PC-3 (cell line): ENCODE measurements around the gene AKAP13. TPM values are rescaled to one million over a fixed set of nuclear protein-coding genes. Genes with fewer than 3 reads are reported as not detected.

Experiments
- ATAC-seq: fragments of 200-7000 bp; cut with Tn5 transposase; 2 replicates; pipeline ENCODE4 v1.9.1; 2020; ENCODE audit warnings: mild to moderate bottlenecking, moderate library complexity
- BruUV-seq: library from RNA; stranded (reverse); fragments of 400-500 nt; replicated peaks from 2 replicates; lab custom pipeline; 2021; lab: Mats Ljungman, UMichigan
- CTCF ChIA-PET: fragments of 300-600 bp; sonication (Branson Sonifier 250); formaldehyde crosslinking; loops from one replicate; lab custom pipeline; 2022; ENCODE audit warnings: antibody characterized with exemption; lab: Charles Lee
- POLR2A ChIA-PET: fragments of 300-600 bp; sonication (Branson Sonifier 250); formaldehyde crosslinking; loops from one replicate; lab custom pipeline; 2022; ENCODE audit warnings: antibody characterized with exemption; ENCODE audit not compliant: unreplicated experiment; lab: Charles Lee
- DNase-seq: peaks from one replicate; pipeline ENCODE4 v3.0.0-alpha.2; 2015
- H2AFZ ChIP-seq: fragments of 300-600 bp; sonication (generic); 2 replicates; pipeline ENCODE4 v1.6.0; 2016; ENCODE audit warnings: antibody characterized with exemption, low read length
- H3F3A ChIP-seq: fragments of 300-600 bp; sonication (generic); one replicate; pipeline ENCODE4 v1.6.0; 2017; ENCODE audit warnings: antibody characterized with exemption, low read length, control low read depth, mild to moderate bottlenecking; ENCODE audit not compliant: unreplicated experiment
- H3K27ac ChIP-seq: fragments of 300-600 bp; sonication (generic); 2 replicates; pipeline ENCODE4 v1.5.1; 2016; ENCODE audit warnings: mild to moderate bottlenecking, low read length
- H3K27me3 ChIP-seq: fragments of 300-600 bp; sonication (generic); 2 replicates; pipeline ENCODE4 v1.6.1; 2016; ENCODE audit warnings: low read length, mixed read lengths
- H3K36me3 ChIP-seq: fragments of 300-600 bp; sonication (generic); 2 replicates; pipeline ENCODE4 v1.6.1; 2016; ENCODE audit warnings: low read depth, mixed run types, low read length, mixed read lengths
- H3K4me1 ChIP-seq: fragments of 300-600 bp; sonication (generic); 2 replicates; pipeline ENCODE4 v1.5.1; 2016; ENCODE audit warnings: low read length; ENCODE audit not compliant: insufficient read depth
- H3K4me2 ChIP-seq: fragments of 300-600 bp; sonication (generic); 2 replicates; pipeline ENCODE4 v1.6.0; 2016; ENCODE audit warnings: low read length
- H3K4me3 ChIP-seq: fragments of 300-600 bp; sonication (generic); 2 replicates; pipeline ENCODE4 v1.5.1; 2016; ENCODE audit warnings: mild to moderate bottlenecking, low read length, mixed read lengths
- H3K79me2 ChIP-seq: fragments of 300-600 bp; sonication (generic); 2 replicates; pipeline ENCODE4 v1.6.1; 2017; ENCODE audit warnings: low read length, mixed read lengths
- H3K9ac ChIP-seq: fragments of 300-600 bp; sonication (generic); 2 replicates; pipeline ENCODE4 v1.6.0; 2016; ENCODE audit warnings: mild to moderate bottlenecking, low read length
- H3K9me2 ChIP-seq: fragments of 300-600 bp; sonication (generic); replicated peaks from 2 replicates; pipeline ENCODE4 v1.6.1; 2016; ENCODE audit warnings: mixed run types, low read length, mixed read lengths
- H3K9me3 ChIP-seq: fragments of 300-600 bp; sonication (generic); 2 replicates; pipeline ENCODE4 v1.6.1; 2016; ENCODE audit warnings: low read length, mixed read lengths
- H4K20me1 ChIP-seq: fragments of 300-600 bp; sonication (generic); 2 replicates; pipeline ENCODE4 v1.6.1; 2016; ENCODE audit warnings: low read length, mixed read lengths
- CTCF ChIP-seq: fragments of 300-600 bp; sonication (generic); conservative IDR thresholded peaks from 2 replicates; pipeline ENCODE4 v1.5.1; 2017; ENCODE audit warnings: antibody characterized with exemption, low read depth, mild to moderate bottlenecking, low read length
- EZH2 ChIP-seq: fragments of 300-600 bp; sonication (generic); IDR thresholded peaks from one replicate; pipeline ENCODE4 v1.6.1; 2017; ENCODE audit warnings: antibody characterized with exemption, mild to moderate bottlenecking, low read length; ENCODE audit not compliant: unreplicated experiment
- EZH2phosphoT487 ChIP-seq: fragments of 300-600 bp; sonication (generic); IDR thresholded peaks from 2 replicates; pipeline ENCODE4 v1.6.1; 2018; ENCODE audit warnings: mild to moderate bottlenecking, antibody characterized with exemption, low read length, borderline replicate concordance
- intact Hi-C: fragments of 100-400 bp; cut with micrococcal nuclease; formaldehyde crosslinking; loops from 2 replicates; pipeline ENCODE4 v1.9.0; 2023
- total RNA-seq: library from RNA; depleted of rRNA; stranded (reverse); fragments of >200 nt; gene quantifications from 2 replicates; pipeline ENCODE4 v1.2.3, GENCODE V29; 2014

The AKAP13 gene
- total RNA-seq, 1 experiment from 2014 or later, result 36.8 TPM

DNA sequence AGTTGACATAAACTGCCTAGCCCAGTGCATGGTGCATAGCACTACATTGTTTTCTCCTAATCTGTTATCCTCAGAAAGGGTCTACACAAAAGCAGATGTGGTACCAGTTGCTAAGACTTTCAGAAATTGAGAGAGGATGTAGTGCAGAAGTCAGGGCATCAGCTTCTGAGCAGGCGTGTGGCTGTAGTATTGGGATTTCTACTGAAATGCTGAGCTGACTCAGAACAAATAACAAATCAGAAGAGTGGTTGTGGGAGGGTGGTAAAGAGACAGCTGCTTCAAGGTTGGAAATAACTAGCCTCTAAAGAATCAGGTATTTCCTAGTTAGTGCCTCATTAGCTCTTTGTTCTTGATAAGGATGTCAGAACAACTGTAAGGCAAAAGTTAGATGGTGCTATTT lies 161.3 kb downstream of the AKAP13 start:
- H3K4me3 ChIP-seq, result no peak overlapping the region
- H3K9ac ChIP-seq, result no peak overlapping the region
- intact Hi-C loops, result loop anchor here (5.0 kb wide), 1 partner anchor 51 kb away; no protein-coding TSS in a partner anchor
- peaks cover 16% of the 10 kb centered on the region; the same call in 1 of the 2 replicates for H4K20me1 ChIP-seq
- 0 out of 2 replicates have a peak, but pooled peaks cover 6% of the 10 kb centered on the region for H3K36me3 ChIP-seq
- no peaks in the 10 kb centered on the region for H3K9me3 ChIP-seq
- peak overlapping the region; percentile 1 for H3K4me2 ChIP-seq
- no peaks in the 10 kb centered on the region for H3K9me2 ChIP-seq
- ChIA-PET POLR2A (no interaction called here), CTCF (no interaction called here)
- DNase-seq (peak; percentile 29), ATAC-seq (peak; percentile 55; the same call in 1 of the 2 replicates)
- no peak overlapping the region for H2AFZ ChIP-seq
- BruUV-seq, result no TSS peak
- H3K27ac ChIP-seq, result no peak overlapping the region
- H3K79me2 ChIP-seq, result peaks cover 26% of the 10 kb centered on the region
- H3K4me1 ChIP-seq, result peaks cover 48% of the 10 kb centered on the region
- no peaks in the 10 kb centered on the region for H3F3A ChIP-seq
- no peak for TF ChIP-seq EZH2
- TF ChIP-seq CTCF, result no peak
- no peak for TF ChIP-seq EZH2phosphoT487
- H3K27me3 ChIP-seq, result no peaks in the 10 kb centered on the region

DNA sequence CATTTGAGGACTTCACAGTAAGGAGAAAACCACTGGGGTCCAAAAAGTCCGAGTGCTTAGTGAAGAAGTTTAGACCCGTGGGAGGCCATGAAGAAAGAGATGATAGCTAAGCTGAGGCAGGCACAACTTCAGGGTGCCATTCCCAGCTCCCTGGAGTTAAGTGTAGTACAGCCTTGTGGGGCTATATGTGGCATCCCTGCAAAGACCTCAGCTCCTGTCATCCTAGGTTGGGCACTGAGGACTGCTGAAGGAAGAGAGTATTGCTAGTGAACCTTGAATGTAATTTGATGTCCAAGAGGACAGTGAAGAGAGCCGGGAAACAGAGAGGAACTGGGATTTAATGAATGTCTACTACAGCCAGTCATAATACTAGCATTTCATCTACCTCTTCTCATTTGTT lies 162.1 kb downstream of the AKAP13 start:
- peaks cover 48% of the 10 kb centered on the region for H3K4me1 ChIP-seq
- H3K4me3 ChIP-seq, result peak overlapping the region; percentile 8; the same call in 1 of the 2 replicates
- H3K27ac ChIP-seq, result peak overlapping the region; percentile 59
- H3K9me2 ChIP-seq, result no peaks in the 10 kb centered on the region
- peak overlapping the region; percentile 58 for H3K4me2 ChIP-seq
- ChIA-PET POLR2A (no interaction called here), CTCF (no interaction called here)
- no TSS peak for BruUV-seq
- DNase-seq, result no peak
- no peak for ATAC-seq
- H2AFZ ChIP-seq, result no peak overlapping the region
- TF ChIP-seq EZH2phosphoT487, result no peak
- TF ChIP-seq CTCF, result no peak
- no peak for TF ChIP-seq EZH2
- H3K9ac ChIP-seq, result no peak overlapping the region
- intact Hi-C loops, result loop anchor here (5.0 kb wide), 1 partner anchor 50 kb away; no protein-coding TSS in a partner anchor
- H3K79me2 ChIP-seq, result peaks cover 26% of the 10 kb centered on the region
- no peaks in the 10 kb centered on the region for H3K9me3 ChIP-seq
- H3F3A ChIP-seq, result no peaks in the 10 kb centered on the region
- peaks cover 16% of the 10 kb centered on the region; the same call in 1 of the 2 replicates for H4K20me1 ChIP-seq
- 0 out of 2 replicates have a peak, but pooled peaks cover 6% of the 10 kb centered on the region for H3K36me3 ChIP-seq
- H3K27me3 ChIP-seq, result no peaks in the 10 kb centered on the region

DNA sequence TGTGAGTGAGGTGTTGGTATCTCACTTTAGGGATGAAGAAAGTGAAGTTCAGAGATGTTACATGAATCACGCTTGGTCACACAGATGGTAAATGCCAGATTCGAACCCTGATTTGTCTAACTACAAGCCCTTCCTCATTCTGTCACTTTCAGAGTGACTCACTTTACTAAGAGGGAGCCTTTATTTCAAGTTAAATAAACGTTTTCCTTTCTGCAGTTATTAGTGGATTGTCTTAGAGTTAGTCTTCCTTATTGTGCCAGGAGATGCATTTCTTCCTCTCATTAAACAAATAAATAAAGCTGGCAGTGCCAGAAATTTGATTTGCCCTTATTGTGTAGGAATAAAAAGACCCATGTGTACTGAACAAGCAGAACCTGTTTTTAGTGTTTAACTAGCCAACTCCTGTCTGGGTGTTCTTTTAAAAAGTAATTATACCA lies 162.5 kb downstream of the AKAP13 start:
- Histone ChIP-seq H3K27me3 (no peaks in the 10 kb centered on the region), H3K4me2 (peak overlapping the region; percentile 58), H3K9me3 (no peaks in the 10 kb centered on the region), H3K79me2 (peaks cover 26% of the 10 kb centered on the region), H3K27ac (peak overlapping the region; percentile 59), H3F3A (no peaks in the 10 kb centered on the region), H3K4me1 (peaks cover 48% of the 10 kb centered on the region), H4K20me1 (peaks cover 16% of the 10 kb centered on the region; the same call in 1 of the 2 replicates), H2AFZ (no peak overlapping the region), H3K9ac (no peak overlapping the region), H3K4me3 (peak overlapping the region; percentile 8; the same call in 1 of the 2 replicates), H3K9me2 (no peaks in the 10 kb centered on the region), H3K36me3 (0 out of 2 replicates have a peak, but pooled peaks cover 6% of the 10 kb centered on the region)
- ChIA-PET CTCF (interaction anchor here (0.6 kb wide), 1 partner anchor 246 kb away, joined by 3 read pairs; no protein-coding TSS in a partner anchor), POLR2A (no interaction called here)
- intact Hi-C loops, result loop anchor here (5.0 kb wide), 1 partner anchor 49 kb away; no protein-coding TSS in a partner anchor
- peak; percentile 52 for ATAC-seq
- DNase-seq, result peak; percentile 85
- BruUV-seq, result no TSS peak
- TF ChIP-seq EZH2phosphoT487 (no peak), EZH2 (no peak), CTCF (no peak)
